ENCODE data around the gene PDLIM7. TPM values are rescaled to one million over a fixed set of nuclear protein-coding genes. Genes with fewer than 3 reads are reported as not detected.

PDLIM7 gene
- polyA plus RNA-seq, 1 donor from 2014 or later: 21.0 TPM

- no peaks in the 10 kb centered on the region for H3K27me3 ChIP-seq (ENCODE audit: insufficient read depth, low read depth, low read length)
- no peaks in the 10 kb centered on the region for H3K9me2 ChIP-seq (ENCODE audit: insufficient read depth, low read length)
- H3K27ac ChIP-seq (ENCODE audit: low read length): no peak overlapping the region
- no peaks in the 10 kb centered on the region for H4K20me1 ChIP-seq (ENCODE audit: insufficient read depth)
- no peaks in the 10 kb centered on the region for H3K79me2 ChIP-seq (replicated peaks; ENCODE audit: insufficient read depth, low read length)
- no peak overlapping the region for H3K4me2 ChIP-seq (ENCODE audit: low read length)
- no peaks in the 10 kb centered on the region for H3K36me3 ChIP-seq (ENCODE audit: insufficient read depth, low read length)
- TF ChIP-seq EZH2 (IDR thresholded peaks at IDR 0.05; ENCODE audit: borderline replicate concordance, insufficient read depth, low read length, poor library complexity, severe bottlenecking) (no peak), POLR2AphosphoS5 (IDR thresholded peaks at IDR 0.05) (no peak), SMC3 (conservative IDR thresholded peaks at IDR 0.05; ENCODE audit: poor library complexity) (no peak), TAF1 (IDR thresholded peaks at IDR 0.05; ENCODE audit: low read depth) (no peak), EP300 (conservative IDR thresholded peaks at IDR 0.05; ENCODE audit: poor library complexity, severe bottlenecking) (no peak), RAD21 (conservative IDR thresholded peaks at IDR 0.05) (no peak), REST (IDR thresholded peaks at IDR 0.05; ENCODE audit: borderline replicate concordance) (no peak), MXI1 (conservative IDR thresholded peaks at IDR 0.05; ENCODE audit: poor library complexity, severe bottlenecking) (no peak)
- TF ChIP-seq, protein P1, sequence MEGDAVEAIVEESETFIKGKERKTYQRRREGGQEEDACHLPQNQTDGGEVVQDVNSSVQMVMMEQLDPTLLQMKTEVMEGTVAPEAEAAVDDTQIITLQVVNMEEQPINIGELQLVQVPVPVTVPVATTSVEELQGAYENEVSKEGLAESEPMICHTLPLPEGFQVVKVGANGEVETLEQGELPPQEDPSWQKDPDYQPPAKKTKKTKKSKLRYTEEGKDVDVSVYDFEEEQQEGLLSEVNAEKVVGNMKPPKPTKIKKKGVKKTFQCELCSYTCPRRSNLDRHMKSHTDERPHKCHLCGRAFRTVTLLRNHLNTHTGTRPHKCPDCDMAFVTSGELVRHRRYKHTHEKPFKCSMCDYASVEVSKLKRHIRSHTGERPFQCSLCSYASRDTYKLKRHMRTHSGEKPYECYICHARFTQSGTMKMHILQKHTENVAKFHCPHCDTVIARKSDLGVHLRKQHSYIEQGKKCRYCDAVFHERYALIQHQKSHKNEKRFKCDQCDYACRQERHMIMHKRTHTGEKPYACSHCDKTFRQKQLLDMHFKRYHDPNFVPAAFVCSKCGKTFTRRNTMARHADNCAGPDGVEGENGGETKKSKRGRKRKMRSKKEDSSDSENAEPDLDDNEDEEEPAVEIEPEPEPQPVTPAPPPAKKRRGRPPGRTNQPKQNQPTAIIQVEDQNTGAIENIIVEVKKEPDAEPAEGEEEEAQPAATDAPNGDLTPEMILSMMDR (IDR thresholded peaks at IDR 0.05; ENCODE audit: poor library complexity, severe bottlenecking): no peak
- no peak overlapping the region for H3K9ac ChIP-seq (ENCODE audit: low read length)
- H3K9me3 ChIP-seq (ENCODE audit: low read length): no peaks in the 10 kb centered on the region
- no peak overlapping the region for H2AFZ ChIP-seq (ENCODE audit: low read depth, low read length)
- H3F3A ChIP-seq (ENCODE audit: insufficient read depth, low read length, poor library complexity, severe bottlenecking): no peaks in the 10 kb centered on the region
- H3K4me3 ChIP-seq (ENCODE audit: low read length): no peak overlapping the region
These were observed 30.2 kb upstream of the PDLIM7 start for GRCh38 chr5:177527595-177527994.

DNA sequence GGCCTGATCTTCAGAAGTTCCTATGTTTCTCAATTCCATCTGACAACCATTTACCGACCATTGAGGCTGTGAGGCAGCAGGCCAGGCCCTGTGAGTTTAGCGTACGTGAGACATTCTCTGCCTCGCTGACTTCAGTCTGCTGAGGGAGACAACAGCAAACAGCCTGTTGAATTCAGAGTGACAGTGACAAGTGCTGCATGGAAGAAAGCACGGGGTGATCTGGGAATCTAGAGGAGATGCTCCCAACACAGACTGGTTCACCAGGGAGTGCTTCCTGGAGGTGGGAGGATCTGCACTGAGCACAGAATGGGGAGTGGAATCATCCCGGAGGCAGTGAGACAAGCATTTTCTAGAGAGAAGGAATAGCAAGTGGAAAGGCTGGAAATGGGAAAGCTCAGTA lies 29.4 kb upstream of the PDLIM7 start:
- TF ChIP-seq TAF1 (IDR thresholded peaks at IDR 0.05; ENCODE audit: low read depth) (no peak), RAD21 (conservative IDR thresholded peaks at IDR 0.05) (no peak)
- Histone ChIP-seq H2AFZ (ENCODE audit: low read depth, low read length) (no peak overlapping the region), H3K9me2 (ENCODE audit: insufficient read depth, low read length) (no peaks in the 10 kb centered on the region), H3K27ac (ENCODE audit: low read length) (no peak overlapping the region), H3K4me3 (ENCODE audit: low read length) (no peak overlapping the region), H3K4me2 (ENCODE audit: low read length) (no peak overlapping the region), H3K79me2 (replicated peaks; ENCODE audit: insufficient read depth, low read length) (no peaks in the 10 kb centered on the region), H4K20me1 (ENCODE audit: insufficient read depth) (no peaks in the 10 kb centered on the region), H3K9ac (ENCODE audit: low read length) (no peak overlapping the region), H3K9me3 (ENCODE audit: low read length) (no peaks in the 10 kb centered on the region), H3F3A (ENCODE audit: insufficient read depth, low read length, poor library complexity, severe bottlenecking) (no peaks in the 10 kb centered on the region), H3K27me3 (ENCODE audit: insufficient read depth, low read depth, low read length) (no peaks in the 10 kb centered on the region), H3K36me3 (ENCODE audit: insufficient read depth, low read length) (no peaks in the 10 kb centered on the region)

GRCh38 chr5:177526191-177526590 lies 28.8 kb upstream of the PDLIM7 start:
- no peak overlapping the region for H2AFZ ChIP-seq (ENCODE audit: low read depth, low read length)
- H3K36me3 ChIP-seq (ENCODE audit: insufficient read depth, low read length): no peaks in the 10 kb centered on the region
- H3K4me2 ChIP-seq (ENCODE audit: low read length): no peak overlapping the region
- H3K9ac ChIP-seq (ENCODE audit: low read length): no peak overlapping the region
- TF ChIP-seq REST (IDR thresholded peaks at IDR 0.05; ENCODE audit: borderline replicate concordance): no peak
- TF ChIP-seq TAF1 (IDR thresholded peaks at IDR 0.05; ENCODE audit: low read depth): no peak
- no peak for TF ChIP-seq RAD21 (conservative IDR thresholded peaks at IDR 0.05)
- no peaks in the 10 kb centered on the region for H3F3A ChIP-seq (ENCODE audit: insufficient read depth, low read length, poor library complexity, severe bottlenecking)
- no peaks in the 10 kb centered on the region for H3K27me3 ChIP-seq (ENCODE audit: insufficient read depth, low read depth, low read length)
- no peaks in the 10 kb centered on the region for H3K9me3 ChIP-seq (ENCODE audit: low read length)
- no peaks in the 10 kb centered on the region for H3K9me2 ChIP-seq (ENCODE audit: insufficient read depth, low read length)
- H3K79me2 ChIP-seq (replicated peaks; ENCODE audit: insufficient read depth, low read length): no peaks in the 10 kb centered on the region
- no peaks in the 10 kb centered on the region for H4K20me1 ChIP-seq (ENCODE audit: insufficient read depth)
- no peak overlapping the region for H3K4me3 ChIP-seq (ENCODE audit: low read length)
- H3K27ac ChIP-seq (ENCODE audit: low read length): no peak overlapping the region

All from neural cell (in vitro differentiated cells).